Liver (tissue), 9 donors: ENCODE data around the gene EARS2. TPM values are rescaled to one million over a fixed set of nuclear protein-coding genes. Genes with fewer than 3 reads are reported as not detected.

Experiments
- DNase-seq: peaks from one replicate; pipeline ENCODE4 v3.0.0-alpha.2; 2017; ENCODE audit warnings: low spot score
- H3K27ac ChIP-seq, 2 donors: one replicate each; pipeline ENCODE4 v1.7.0; 2013; ENCODE audit warnings: inconsistent platforms in 2 of 2, low read length in 2 of 2, control low read depth in 1 of 2, low read depth in 1 of 2, mild to moderate bottlenecking in 1 of 2
- H3K27me3 ChIP-seq, 4 donors: one replicate each; pipeline versions ENCODE4 v1.6.1 to v1.7.0; 2013; ENCODE audit warnings: low read length in 3 of 4, inconsistent platforms in 1 of 4, mild to moderate bottlenecking in 1 of 4, moderate library complexity in 1 of 4; ENCODE audit not compliant: control insufficient read depth in 4 of 4, insufficient read depth in 4 of 4
- H3K36me3 ChIP-seq, 4 donors: one replicate each; pipeline versions ENCODE4 v1.6.1 to v1.7.0; 2013; ENCODE audit warnings: low read length in 3 of 4, mild to moderate bottlenecking in 3 of 4, low read depth in 1 of 4, moderate library complexity in 1 of 4; ENCODE audit not compliant: control insufficient read depth in 4 of 4, insufficient read depth in 3 of 4
- H3K4me1 ChIP-seq, 4 donors: one replicate each; pipeline versions ENCODE4 v1.6.1 to v1.7.0; 2013; ENCODE audit warnings: low read length in 3 of 4, mild to moderate bottlenecking in 3 of 4, moderate library complexity in 1 of 4; ENCODE audit not compliant: control insufficient read depth in 4 of 4, insufficient read depth in 4 of 4
- H3K4me3 ChIP-seq, 3 donors: one replicate each; pipeline versions ENCODE4 v1.6.1 to v1.7.0; 2013; ENCODE audit warnings: low read length in 3 of 3, control low read depth in 1 of 3, low read depth in 1 of 3, mild to moderate bottlenecking in 1 of 3
- H3K9ac ChIP-seq, 2 donors: one replicate each; pipeline ENCODE4 v1.7.0; 2013; ENCODE audit warnings: low read length in 2 of 2, mild to moderate bottlenecking in 2 of 2, moderate library complexity in 2 of 2, control low read depth in 1 of 2, low read depth in 1 of 2
- H3K9me3 ChIP-seq, 4 donors: one replicate each; pipeline versions ENCODE4 v1.6.1 to v1.7.0; 2013; ENCODE audit warnings: low read length in 3 of 4; ENCODE audit not compliant: control insufficient read depth in 4 of 4
- ATF3 ChIP-seq: IDR thresholded peaks from 2 replicates; pipeline ENCODE4 v1.6.1; 2016; ENCODE audit warnings: antibody characterized with exemption
- CTCF ChIP-seq: fragments of 150-350 bp; IDR thresholded peaks from 2 replicates; pipeline ENCODE4 v1.5.1; 2017; ENCODE audit warnings: improper control_type of control experiment, low read depth, low read length; ENCODE audit not compliant: missing input control
- EGR1 ChIP-seq, 2 donors: IDR thresholded peaks; 2 replicates each; pipeline ENCODE4 v1.6.1; 2016 to 2018; ENCODE audit warnings: antibody characterized with exemption in 2 of 2, low read depth in 2 of 2
- FOXA2 ChIP-seq: IDR thresholded peaks from 2 replicates; pipeline ENCODE4 v1.6.1; 2016; ENCODE audit warnings: antibody characterized with exemption
- GABPA ChIP-seq, 2 donors: IDR thresholded peaks in 1 of 2; conservative IDR thresholded peaks in 1 of 2; 2 replicates each; pipeline ENCODE4 v1.6.1; 2016; ENCODE audit warnings: antibody characterized with exemption in 2 of 2, mild to moderate bottlenecking in 1 of 2, moderate library complexity in 1 of 2
- HNF4A ChIP-seq, 2 donors: conservative IDR thresholded peaks; 2 replicates each; pipeline ENCODE4 v1.6.1; 2016; ENCODE audit warnings: antibody characterized with exemption in 2 of 2, mild to moderate bottlenecking in 2 of 2
- MAX ChIP-seq: IDR thresholded peaks from 2 replicates; pipeline ENCODE4 v1.6.1; 2016; ENCODE audit warnings: antibody characterized with exemption
- NR2F2 ChIP-seq: IDR thresholded peaks from 2 replicates; pipeline ENCODE4 v1.6.1; 2016; ENCODE audit warnings: antibody characterized with exemption
- REST ChIP-seq: IDR thresholded peaks from 2 replicates; pipeline ENCODE4 v1.6.1; 2016; ENCODE audit warnings: antibody characterized with exemption, mild to moderate bottlenecking
- RXRA ChIP-seq, 2 donors: IDR thresholded peaks; 2 replicates each; pipeline ENCODE4 v1.6.1; 2017 to 2018; ENCODE audit warnings: antibody characterized with exemption in 2 of 2, mild to moderate bottlenecking in 1 of 2
- TAF1 ChIP-seq: conservative IDR thresholded peaks from 2 replicates; pipeline ENCODE4 v1.6.1; 2016; ENCODE audit warnings: antibody characterized with exemption, mild to moderate bottlenecking
- ZBTB33 ChIP-seq: IDR thresholded peaks from 2 replicates; pipeline ENCODE4 v1.6.1; 2016; ENCODE audit warnings: antibody characterized with exemption
- WGBS: extraction: QIAGEN DNeasy Blood & Tissue Kit; methylation state at CpG from one replicate; pipeline ENCODE4 v1.1.7; 2013; 5-methylcytosine and 5-hydroxymethylcytosine counted together
- polyA plus RNA-seq, 2 donors: library from polyadenylated mRNA; stranded (reverse) in 1 of 2; unstranded in 1 of 2; fragments of 200-250 nt in 1 of 2; fragments of >200 nt in 1 of 2; fragmentation: Nextera tagmentation in 1 of 2; extraction: Ambion mirVana in 1 of 2; gene quantifications; one replicate each; pipeline versions ENCODE4 v1.2.1 to v1.2.3, GENCODE V29; 2013 to 2015
- total RNA-seq, 2 donors: library from RNA; depleted of rRNA; stranded (reverse); fragments of >200 nt; gene quantifications; one replicate each; pipeline ENCODE4 v1.2.3, GENCODE V29; 2014
- donor health status: healthy.
- donor health status: healthy.
- donor health status: healthy.
- donor health status: healthy.
- donor health status: healthy.

EARS2 gene
- total and polyA plus RNA-seq, 4 donors: 11.6 to 31.0 (median 19.6) TPM

GRCh38 chr16:23537390-23537789 lies 19.8 kb downstream of the EARS2 start:
- 78% methylated on average over 3 of the region's 3 CpGs for WGBS

More at GRCh38 chr16:23537390-23537789, 19.8 kb downstream of the EARS2 start:
- H3K27ac ChIP-seq: no peak overlapping the region
- H3K4me3 ChIP-seq: no peak overlapping the region
- no peak overlapping the region for H3K9ac ChIP-seq
- peaks cover 16 to 51% (median 35%) of the 10 kb centered on the region in 4 donors for H3K36me3 ChIP-seq
- H3K9me3 ChIP-seq: no peaks in the 10 kb centered on the region
- peaks cover 0 to 2% (median 0%) of the 10 kb centered on the region in 4 donors for H3K4me1 ChIP-seq
- no peak for TF ChIP-seq NR2F2
- TF ChIP-seq ATF3: no peak
- no peak for TF ChIP-seq HNF4A (conservative IDR thresholded peaks at IDR 0.05)
- TF ChIP-seq EGR1 (IDR thresholded peaks at IDR 0.05; ENCODE audit: low read depth in 2 of 2): no peak
- no peak for TF ChIP-seq RXRA (IDR thresholded peaks at IDR 0.05)
- no peak for TF ChIP-seq REST
- TF ChIP-seq MAX: no peak
- no peak for TF ChIP-seq GABPA (IDR thresholded peaks at IDR 0.05 in 1 of 2, conservative IDR thresholded peaks at IDR 0.05 in 1 of 2)
- TF ChIP-seq ZBTB33: no peak
- no peak for TF ChIP-seq CTCF
- TF ChIP-seq TAF1: no peak
- no peak for TF ChIP-seq FOXA2
- DNase-seq: no peak
- no peaks in the 10 kb centered on the region for H3K27me3 ChIP-seq
